ENCODE measurements around the gene TRIM32. TPM values are rescaled to one million over a fixed set of nuclear protein-coding genes. Genes with fewer than 3 reads are reported as not detected.
"Not testable (repeated sequence)": the region's sequence is repeated elsewhere in the genome, so short reads cannot be mapped to it uniquely, and the experiment has no call there.

TRIM32 gene
- total RNA-seq, 4 donors from 2014 or later = 4.1 to 40.2 (median 12.7) TPM

- in situ Hi-C loops (cut with MboI; ENCODE audit: low pct_ligation_motif_present in 1 of 4, low pct_unique_long_range_greater_than_20kb in 1 of 4, low sequenced_read_pairs in 3 of 4) (no loop called here), intact Hi-C loops (cut with DNase I; ENCODE audit: low total_unique reads) (no loop called here)
- H3K4me1 ChIP-seq = peaks cover 17 to 70% (median 43%) of the 10 kb centered on the region in 4 donors
- DNase-seq = no peak
- H3K27ac ChIP-seq = no peak overlapping the region
- no peaks in the 10 kb centered on the region for H3K36me3 ChIP-seq
- TF ChIP-seq POLR2AphosphoS5 (IDR thresholded peaks at IDR 0.05) = no peak
- no peak for TF ChIP-seq CTCF (IDR thresholded peaks at IDR 0.05)
- no peak for TF ChIP-seq EP300 (IDR thresholded peaks at IDR 0.05; ENCODE audit: low read depth)
- no peak for TF ChIP-seq POLR2A (IDR thresholded peaks at IDR 0.05)
- WGBS, 2 donors (ENCODE audit: low coverage in 1 of 2) = 52 to 71% methylated on average over 3 of the region's 3 CpGs
- H3K4me3 ChIP-seq = peak overlapping the region in 1 of 4 donors; percentile 88
- H3K27me3 ChIP-seq = no peaks in the 10 kb centered on the region
- H3K9me3 ChIP-seq = no peaks in the 10 kb centered on the region
Measured at GRCh38 chr9:116688806-116689485, 1.8 kb downstream of the TRIM32 start.

- no peaks in the 10 kb centered on the region for H3K36me3 ChIP-seq
- no peak for TF ChIP-seq EP300 (IDR thresholded peaks at IDR 0.05; ENCODE audit: low read depth)
- no peak for TF ChIP-seq POLR2A (IDR thresholded peaks at IDR 0.05)
- TF ChIP-seq POLR2AphosphoS5 (IDR thresholded peaks at IDR 0.05) = no peak
- TF ChIP-seq CTCF (IDR thresholded peaks at IDR 0.05) = no peak
- no peaks in the 10 kb centered on the region for H3K9me3 ChIP-seq
- intact Hi-C loops (cut with DNase I; ENCODE audit: low total_unique reads) = no loop called here
- no peak for DNase-seq
- H3K27me3 ChIP-seq = no peaks in the 10 kb centered on the region
- H3K27ac ChIP-seq = no peak overlapping the region
- peaks cover 17 to 70% (median 44%) of the 10 kb centered on the region in 4 donors for H3K4me1 ChIP-seq
- in situ Hi-C loops (cut with MboI; ENCODE audit: low pct_ligation_motif_present in 1 of 4, low pct_unique_long_range_greater_than_20kb in 1 of 4, low sequenced_read_pairs in 3 of 4) = no loop called here
- 69 to 84% methylated on average over 3 of the region's 3 CpGs for WGBS, 2 donors (ENCODE audit: low coverage in 1 of 2)
- H3K4me3 ChIP-seq = no peak overlapping the region
Measured at GRCh38 chr9:116689486-116690032, 2.5 kb downstream of the TRIM32 start.

GRCh38 chr9:116690805-116691204 lies 3.7 kb downstream of the TRIM32 start:
- H3K9me3 ChIP-seq; H3K27me3 ChIP-seq; intact Hi-C loops (cut with DNase I; ENCODE audit: low total_unique reads); in situ Hi-C loops (cut with MboI; ENCODE audit: low pct_ligation_motif_present in 1 of 4, low pct_unique_long_range_greater_than_20kb in 1 of 4, low sequenced_read_pairs in 3 of 4); H3K36me3 ChIP-seq; H3K4me3 ChIP-seq; H3K27ac ChIP-seq; DNase-seq: not testable (repeated sequence)
- peaks cover 17 to 70% (median 46%) of the 10 kb centered on the region in 4 donors for H3K4me1 ChIP-seq

- H3K4me3 ChIP-seq = no peak overlapping the region
- in situ Hi-C loops (cut with MboI; ENCODE audit: low pct_ligation_motif_present in 1 of 4, low pct_unique_long_range_greater_than_20kb in 1 of 4, low sequenced_read_pairs in 3 of 4) (no loop called here), intact Hi-C loops (cut with DNase I; ENCODE audit: low total_unique reads) (no loop called here)
- H3K27me3 ChIP-seq = no peaks in the 10 kb centered on the region
- no peaks in the 10 kb centered on the region for H3K36me3 ChIP-seq
- H3K9me3 ChIP-seq = no peaks in the 10 kb centered on the region
- no peak for TF ChIP-seq POLR2A (IDR thresholded peaks at IDR 0.05)
- no peak for TF ChIP-seq EP300 (IDR thresholded peaks at IDR 0.05; ENCODE audit: low read depth)
- no peak for TF ChIP-seq POLR2AphosphoS5 (IDR thresholded peaks at IDR 0.05)
- no peak for TF ChIP-seq CTCF (IDR thresholded peaks at IDR 0.05)
- WGBS, 2 donors (ENCODE audit: low coverage in 1 of 2) = 86 to 100% methylated on average over 1 to 3 of the region's 3 CpGs
- no peak for DNase-seq
- no peak overlapping the region for H3K27ac ChIP-seq
- peaks cover 14 to 63% (median 43%) of the 10 kb centered on the region in 4 donors for H3K4me1 ChIP-seq
Measured at GRCh38 chr9:116691607-116692006, 4.5 kb downstream of the TRIM32 start.

Data from transverse colon (tissue), 4 donors.